Osteocyte (in vitro differentiated cells): ENCODE measurements around the gene PRSS36. TPM values are rescaled to one million over a fixed set of nuclear protein-coding genes. Genes with fewer than 3 reads are reported as not detected.
A peak's percentile ranks its signal among the peaks of the same experiment; 100 is the strongest.

Experiments
- DNase-seq: peaks from one replicate; pipeline ENCODE4 v3.0.0; 2021; ENCODE audit warnings: mixed read lengths; ENCODE audit not compliant: unreplicated experiment; ENCODE audit errors: extremely low spot score
- H3K27ac Mint-ChIP-seq: one replicate; pipeline ENCODE4 v1.8.0; 2021; ENCODE audit warnings: mild to moderate bottlenecking, mixed read lengths; ENCODE audit not compliant: unreplicated experiment
- H3K27me3 Mint-ChIP-seq: one replicate; pipeline ENCODE4 v1.8.0; 2021; ENCODE audit warnings: mixed read lengths; ENCODE audit not compliant: unreplicated experiment
- H3K36me3 Mint-ChIP-seq: one replicate; pipeline ENCODE4 v1.8.0; 2021; ENCODE audit warnings: mixed read lengths; ENCODE audit not compliant: unreplicated experiment
- H3K4me1 Mint-ChIP-seq: one replicate; pipeline ENCODE4 v1.8.0; 2021; ENCODE audit warnings: mixed read lengths; ENCODE audit not compliant: unreplicated experiment
- H3K4me3 Mint-ChIP-seq: one replicate; pipeline ENCODE4 v1.8.0; 2021; ENCODE audit warnings: mild to moderate bottlenecking, moderate library complexity, mixed read lengths; ENCODE audit not compliant: unreplicated experiment
- H3K9me3 Mint-ChIP-seq: one replicate; pipeline ENCODE4 v1.8.0; 2021; ENCODE audit warnings: mixed read lengths; ENCODE audit not compliant: unreplicated experiment
- CTCF ChIP-seq: fragments of 200-600 bp; sonication (generic); IDR thresholded peaks from 2 replicates; pipeline ENCODE4 v1.5.0; 2021; ENCODE audit warnings: antibody characterized with exemption, mild to moderate bottlenecking, moderate library complexity
- total RNA-seq: library from RNA; stranded (reverse); gene quantifications from 2 replicates; pipeline ENCODE4 v1.2.1, GENCODE V29; 2021

Gene PRSS36
- total RNA-seq, 1 donor from 2014 or later, result 0.67 TPM

GRCh38 chr16:31093132-31093703 is 56.6 kb downstream of the PRSS36 start:
- Mint-ChIP-seq H3K36me3 (peaks cover 3% of the 10 kb centered on the region), H3K27me3 (no peaks in the 10 kb centered on the region), H3K4me3 (peak overlapping the region; percentile 95), H3K4me1 (peaks cover 28% of the 10 kb centered on the region), H3K27ac (peak overlapping the region; percentile 94), H3K9me3 (no peaks in the 10 kb centered on the region)
- no peak for DNase-seq
- TF ChIP-seq CTCF, result no peak

GRCh38 chr16:31092330-31092729 is 57.5 kb downstream of the PRSS36 start:
- Mint-ChIP-seq H3K9me3 (no peaks in the 10 kb centered on the region), H3K27me3 (no peaks in the 10 kb centered on the region), H3K36me3 (peaks cover 3% of the 10 kb centered on the region), H3K27ac (no peak overlapping the region), H3K4me3 (no peak overlapping the region), H3K4me1 (peaks cover 28% of the 10 kb centered on the region)
- DNase-seq, result no peak
- no peak for TF ChIP-seq CTCF

GRCh38 chr16:31090540-31090939 is 59.3 kb downstream of the PRSS36 start:
- no peak for TF ChIP-seq CTCF
- Mint-ChIP-seq H3K27me3 (no peaks in the 10 kb centered on the region), H3K9me3 (no peaks in the 10 kb centered on the region), H3K4me1 (peaks cover 25% of the 10 kb centered on the region), H3K36me3 (peaks cover 3% of the 10 kb centered on the region), H3K27ac (peak overlapping the region; percentile 34), H3K4me3 (no peak overlapping the region)
- no peak for DNase-seq

- no peaks in the 10 kb centered on the region for H3K9me3 Mint-ChIP-seq
- no peak for DNase-seq
- peaks cover 6% of the 10 kb centered on the region for H3K36me3 Mint-ChIP-seq
- no peak overlapping the region for H3K4me3 Mint-ChIP-seq
- peaks cover 20% of the 10 kb centered on the region for H3K4me1 Mint-ChIP-seq
- no peak overlapping the region for H3K27ac Mint-ChIP-seq
- no peak for TF ChIP-seq CTCF
- H3K27me3 Mint-ChIP-seq, result no peaks in the 10 kb centered on the region
Measured at GRCh38 chr16:31089199-31089598, 60.7 kb downstream of the PRSS36 start.

Other genes starting within 250 kb of the PRSS36 start
- gene FBXL19, start 226.5 kb downstream of the PRSS36 start, total RNA-seq, result 23.1 and 24.3 TPM in 2 replicates
- 25.2 and 30.0 TPM in 2 replicates for gene ORAI3, start 201.0 kb downstream of the PRSS36 start, total RNA-seq
- gene SETD1A, start 192.3 kb downstream of the PRSS36 start, total RNA-seq, result 20.1 and 22.6 TPM in 2 replicates
- 7.5 and 7.6 TPM in 2 replicates for gene HSD3B7, start 164.9 kb downstream of the PRSS36 start, total RNA-seq
- gene STX1B, start 139.4 kb downstream of the PRSS36 start, total RNA-seq, result 1.8 and 4.5 TPM in 2 replicates
- 51.8 and 53.4 TPM in 2 replicates for gene STX4, start 116.5 kb downstream of the PRSS36 start, total RNA-seq
- gene ZNF668, start 75.8 kb downstream of the PRSS36 start, total RNA-seq, result 13.2 and 13.5 TPM in 2 replicates
- gene ZNF646, start 75.6 kb downstream of the PRSS36 start, total RNA-seq, result 18.4 and 22.5 TPM in 2 replicates
- gene PRSS53, start 61.1 kb downstream of the PRSS36 start, total RNA-seq, result 2.8 and 3.2 TPM in 2 replicates
- gene VKORC1, start 55.3 kb downstream of the PRSS36 start, total RNA-seq, result 141 and 148 TPM in 2 replicates
- 38.8 and 39.3 TPM in 2 replicates for gene BCKDK, start 41.7 kb downstream of the PRSS36 start, total RNA-seq
- gene KAT8, start 32.4 kb downstream of the PRSS36 start, total RNA-seq, result 56.0 and 56.5 TPM in 2 replicates
- not detected in 2 replicates for gene PRSS8, start 14.3 kb downstream of the PRSS36 start, total RNA-seq
- gene FUS, start 30.1 kb upstream of the PRSS36 start, total RNA-seq, result 334 and 346 TPM in 2 replicates
- gene PYCARD, start 52.7 kb upstream of the PRSS36 start, total RNA-seq, result 5.5 and 6.1 TPM in 2 replicates
- gene TRIM72, start 64.1 kb upstream of the PRSS36 start, total RNA-seq, result not detected in 2 replicates
- not detected in 2 replicates for gene PYDC1, start 67.1 kb upstream of the PRSS36 start, total RNA-seq
- not detected in 2 replicates for gene ITGAM, start 109.9 kb upstream of the PRSS36 start, total RNA-seq
- gene ITGAX, start 205.1 kb upstream of the PRSS36 start, total RNA-seq, result not detected in 2 replicates
- gene ITGAD, start 243.3 kb upstream of the PRSS36 start, total RNA-seq, result not detected in 2 replicates